HG02798 (cell line): ENCODE results near the gene GSG1.
"Not testable (repeated sequence)": the region's sequence is repeated elsewhere in the genome, so short reads cannot be mapped to it uniquely, and the experiment has no call there.

Experiments used
- ATAC-seq: cut with Tn5 transposase; IDR thresholded peaks from one replicate; pipeline ENCODE4 v1.9.1; 2021; ENCODE audit warnings: mild to moderate bottlenecking; ENCODE audit not compliant: unreplicated experiment, poor library complexity

Gene GSG1

GRCh38 chr12:13067322-13067721 lies 36.1 kb downstream of the GSG1 start:
- no peak for ATAC-seq

GRCh38 chr12:13066459-13066858 lies 37.0 kb downstream of the GSG1 start:
- no peak for ATAC-seq

- ATAC-seq = no peak
Measured at GRCh38 chr12:13066014-13066413, 37.5 kb downstream of the GSG1 start.

- ATAC-seq = no peak
Measured at GRCh38 chr12:13062669-13063068, 40.8 kb downstream of the GSG1 start.

- ATAC-seq = no peak
Measured at GRCh38 chr12:13061377-13061776, 42.1 kb downstream of the GSG1 start.

GRCh38 chr12:13060581-13060980 lies 42.9 kb downstream of the GSG1 start:
- ATAC-seq = no peak

- ATAC-seq = not testable (repeated sequence)
Measured at GRCh38 chr12:13053617-13054016, 49.9 kb downstream of the GSG1 start.

- no peak for ATAC-seq
Measured at GRCh38 chr12:13052421-13052820, 51.0 kb downstream of the GSG1 start.

GRCh38 chr12:13049816-13050215 lies 53.7 kb downstream of the GSG1 start:
- ATAC-seq = no peak

GRCh38 chr12:13046964-13047363 lies 56.5 kb downstream of the GSG1 start:
- no peak for ATAC-seq

- ATAC-seq = no peak
Measured at GRCh38 chr12:13045816-13046215, 57.7 kb downstream of the GSG1 start.

GRCh38 chr12:13044906-13045299 lies 58.6 kb downstream of the GSG1 start:
- no peak for ATAC-seq

GRCh38 chr12:13044002-13044905 lies 59.2 kb downstream of the GSG1 start, which contains the start of gene FAM234B:
FAM234B (plus strand) TSS chr12:13044381; CDS start chr12:13044404, 23 bp downstream.
- ATAC-seq = peak; percentile 94

- ATAC-seq = no peak
Measured at GRCh38 chr12:13042666-13043230, 60.7 kb downstream of the GSG1 start.

- ATAC-seq = no peak
Measured at GRCh38 chr12:13041224-13041623, 62.2 kb downstream of the GSG1 start.

GRCh38 chr12:13039328-13039956 lies 64.0 kb downstream of the GSG1 start:
- no peak for ATAC-seq

- ATAC-seq = no peak
Measured at GRCh38 chr12:13038491-13039161, 64.8 kb downstream of the GSG1 start.

- no peak for ATAC-seq
Measured at GRCh38 chr12:13036881-13037280, 66.6 kb downstream of the GSG1 start.

GRCh38 chr12:13035335-13035734 lies 68.1 kb downstream of the GSG1 start:
- ATAC-seq = not testable (repeated sequence)
